ENCODE measurements around the gene ESRP2.

Gene ESRP2

GRCh38 chr16:68216240-68216639 is 19.7 kb downstream of the ESRP2 start:
- TF ChIP-seq FOXP2 (optimal IDR thresholded peaks at IDR 0.05; ENCODE audit: borderline replicate concordance, extremely low read depth, extremely low read length, insufficient read depth) (no peak), TAF1 (IDR thresholded peaks at IDR 0.05; ENCODE audit: borderline replicate concordance, insufficient read depth, low read length) (no peak), REST (IDR thresholded peaks at IDR 0.05; ENCODE audit: insufficient read depth in 1 of 2, low read depth in 2 of 2, low read length in 2 of 2) (no peak), SIN3A (IDR thresholded peaks at IDR 0.05; ENCODE audit: borderline replicate concordance, insufficient read depth, low read length) (no peak), POLR2AphosphoS5 (IDR thresholded peaks at IDR 0.05; ENCODE audit: low read depth, low read length) (no peak)

GRCh38 chr16:68215302-68215701 is 20.6 kb downstream of the ESRP2 start:
- no peak for TF ChIP-seq FOXP2 (optimal IDR thresholded peaks at IDR 0.05; ENCODE audit: borderline replicate concordance, extremely low read depth, extremely low read length, insufficient read depth)
- TF ChIP-seq TAF1 (IDR thresholded peaks at IDR 0.05; ENCODE audit: borderline replicate concordance, insufficient read depth, low read length), result no peak
- TF ChIP-seq SIN3A (IDR thresholded peaks at IDR 0.05; ENCODE audit: borderline replicate concordance, insufficient read depth, low read length), result no peak
- no peak for TF ChIP-seq POLR2AphosphoS5 (IDR thresholded peaks at IDR 0.05; ENCODE audit: low read depth, low read length)
- no peak for TF ChIP-seq REST (IDR thresholded peaks at IDR 0.05; ENCODE audit: insufficient read depth in 1 of 2, low read depth in 2 of 2, low read length in 2 of 2)

GRCh38 chr16:68214726-68215125 is 21.2 kb downstream of the ESRP2 start:
- no peak for TF ChIP-seq FOXP2 (optimal IDR thresholded peaks at IDR 0.05; ENCODE audit: borderline replicate concordance, extremely low read depth, extremely low read length, insufficient read depth)
- TF ChIP-seq POLR2AphosphoS5 (IDR thresholded peaks at IDR 0.05; ENCODE audit: low read depth, low read length), result no peak
- no peak for TF ChIP-seq REST (IDR thresholded peaks at IDR 0.05; ENCODE audit: insufficient read depth in 1 of 2, low read depth in 2 of 2, low read length in 2 of 2)
- TF ChIP-seq SIN3A (IDR thresholded peaks at IDR 0.05; ENCODE audit: borderline replicate concordance, insufficient read depth, low read length), result no peak
- TF ChIP-seq TAF1 (IDR thresholded peaks at IDR 0.05; ENCODE audit: borderline replicate concordance, insufficient read depth, low read length), result no peak

GRCh38 chr16:68206245-68206644 is 29.7 kb downstream of the ESRP2 start:
- TF ChIP-seq FOXP2 (optimal IDR thresholded peaks at IDR 0.05; ENCODE audit: borderline replicate concordance, extremely low read depth, extremely low read length, insufficient read depth) (no peak), REST (IDR thresholded peaks at IDR 0.05; ENCODE audit: insufficient read depth in 1 of 2, low read depth in 2 of 2, low read length in 2 of 2) (no peak), SIN3A (IDR thresholded peaks at IDR 0.05; ENCODE audit: borderline replicate concordance, insufficient read depth, low read length) (no peak), TAF1 (IDR thresholded peaks at IDR 0.05; ENCODE audit: borderline replicate concordance, insufficient read depth, low read length) (no peak), POLR2AphosphoS5 (IDR thresholded peaks at IDR 0.05; ENCODE audit: low read depth, low read length) (no peak)

- TF ChIP-seq POLR2AphosphoS5 (IDR thresholded peaks at IDR 0.05; ENCODE audit: low read depth, low read length) (no peak), TAF1 (IDR thresholded peaks at IDR 0.05; ENCODE audit: borderline replicate concordance, insufficient read depth, low read length) (no peak), SIN3A (IDR thresholded peaks at IDR 0.05; ENCODE audit: borderline replicate concordance, insufficient read depth, low read length) (no peak), REST (IDR thresholded peaks at IDR 0.05; ENCODE audit: insufficient read depth in 1 of 2, low read depth in 2 of 2, low read length in 2 of 2) (no peak), FOXP2 (optimal IDR thresholded peaks at IDR 0.05; ENCODE audit: borderline replicate concordance, extremely low read depth, extremely low read length, insufficient read depth) (no peak)
These were observed 33.8 kb downstream of the ESRP2 start for GRCh38 chr16:68202091-68202519.

All from PFSK-1 (cell line).